IPS-15b (cell line): ENCODE measurements around the gene ASAP3.
A peak's percentile ranks its signal among the peaks of the same experiment; 100 is the strongest.

Experiments
- H3K27me3 ChIP-seq: one replicate; pipeline ENCODE4 v1.6.1; 2013; ENCODE audit warnings: low read length; ENCODE audit not compliant: control insufficient read depth, insufficient read depth
- H3K36me3 ChIP-seq: one replicate; pipeline ENCODE4 v1.6.1; 2013; ENCODE audit warnings: low read length; ENCODE audit not compliant: control insufficient read depth, insufficient read depth
- H3K4me1 ChIP-seq: one replicate; pipeline ENCODE4 v1.6.1; 2013; ENCODE audit warnings: mild to moderate bottlenecking, low read length; ENCODE audit not compliant: control insufficient read depth, insufficient read depth
- H3K4me3 ChIP-seq: one replicate; pipeline ENCODE4 v1.5.1; 2013; ENCODE audit warnings: low read depth, low read length
- H3K9ac ChIP-seq: one replicate; pipeline ENCODE4 v1.6.1; 2013; ENCODE audit warnings: low read depth, mild to moderate bottlenecking, low read length
- H3K9me3 ChIP-seq: one replicate; pipeline ENCODE4 v1.6.1; 2013; ENCODE audit warnings: mild to moderate bottlenecking, low read length; ENCODE audit not compliant: control insufficient read depth, insufficient read depth

ASAP3 gene

DNA sequence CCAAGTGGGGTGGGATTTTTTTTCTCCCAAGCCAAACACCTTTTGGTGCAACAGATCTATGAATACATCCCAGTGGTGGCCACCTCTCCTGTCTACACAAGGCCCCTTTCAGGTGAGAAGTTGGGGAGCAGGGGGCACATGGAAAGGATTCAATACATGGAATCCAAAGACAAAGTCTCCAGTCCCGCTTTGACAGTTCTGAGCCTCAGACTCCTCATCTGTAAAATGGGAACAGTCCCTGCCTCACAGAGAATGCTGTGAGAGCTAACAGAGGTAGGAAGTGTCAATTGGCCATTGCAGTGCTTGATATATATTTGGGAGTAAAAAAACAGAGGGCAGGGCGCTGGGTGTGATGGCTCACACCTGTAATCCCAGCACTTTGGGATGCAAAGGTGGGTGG, 87.6 kb downstream of the ASAP3 start:
- no peak overlapping the region for H3K9ac ChIP-seq
- peaks cover 94% of the 10 kb centered on the region for H3K27me3 ChIP-seq
- no peaks in the 10 kb centered on the region for H3K36me3 ChIP-seq
- no peak overlapping the region for H3K4me3 ChIP-seq
- peaks cover 8% of the 10 kb centered on the region for H3K4me1 ChIP-seq
- H3K9me3 ChIP-seq, result no peaks in the 10 kb centered on the region

DNA sequence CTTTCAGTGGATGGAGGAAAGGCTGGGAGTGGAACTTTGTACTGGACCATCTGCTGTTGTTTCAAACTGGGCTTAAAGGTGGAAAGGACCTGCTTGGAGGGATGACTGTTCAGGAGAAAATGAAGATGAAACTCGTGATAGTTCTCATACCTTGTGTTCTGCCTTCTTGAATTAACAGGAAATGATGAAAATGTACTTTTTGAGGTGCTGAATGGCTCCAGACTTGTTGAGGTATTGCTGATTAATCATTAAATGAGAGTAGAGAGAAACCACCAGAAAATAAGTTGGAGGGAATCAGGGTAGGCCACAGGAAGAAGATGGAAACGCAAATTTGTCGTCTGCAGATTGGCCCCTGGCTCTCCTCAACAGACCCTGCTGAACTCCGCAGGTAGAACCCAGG, 88.1 kb downstream of the ASAP3 start:
- Histone ChIP-seq H3K4me1 (peaks cover 8% of the 10 kb centered on the region), H3K4me3 (no peak overlapping the region), H3K9me3 (no peaks in the 10 kb centered on the region), H3K27me3 (peaks cover 92% of the 10 kb centered on the region), H3K9ac (no peak overlapping the region), H3K36me3 (no peaks in the 10 kb centered on the region)

DNA sequence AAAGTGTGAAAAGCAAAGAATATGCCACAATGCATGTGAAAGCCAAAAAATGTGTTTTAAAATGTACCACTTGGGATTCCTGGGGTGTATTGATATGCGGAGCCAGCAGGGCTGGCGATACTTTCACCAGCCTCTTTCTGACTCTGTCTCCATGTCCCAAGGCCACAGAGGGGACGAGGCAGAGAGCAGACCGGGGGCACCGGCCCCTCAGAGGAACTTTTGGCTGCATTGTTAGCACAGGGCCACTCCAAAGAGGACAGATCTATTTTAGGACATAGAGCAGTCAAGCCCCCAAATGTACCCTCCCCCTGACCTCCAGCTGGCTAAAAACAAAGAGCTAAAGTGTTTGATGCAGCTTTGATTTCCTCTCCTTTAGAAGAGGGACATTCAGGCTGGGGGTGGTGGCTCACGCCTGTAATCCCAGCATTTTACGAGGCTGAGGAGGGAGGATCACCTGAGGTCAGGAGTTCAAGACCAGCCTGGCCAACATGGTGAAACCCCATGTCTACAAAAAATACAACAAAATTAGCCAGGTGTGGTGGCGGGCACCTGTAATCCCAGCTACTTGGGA, 88.7 kb downstream of the ASAP3 start:
- Histone ChIP-seq H3K9me3 (no peaks in the 10 kb centered on the region), H3K9ac (no peak overlapping the region), H3K4me1 (peaks cover 8% of the 10 kb centered on the region), H3K36me3 (no peaks in the 10 kb centered on the region), H3K4me3 (no peak overlapping the region), H3K27me3 (peaks cover 92% of the 10 kb centered on the region)

DNA sequence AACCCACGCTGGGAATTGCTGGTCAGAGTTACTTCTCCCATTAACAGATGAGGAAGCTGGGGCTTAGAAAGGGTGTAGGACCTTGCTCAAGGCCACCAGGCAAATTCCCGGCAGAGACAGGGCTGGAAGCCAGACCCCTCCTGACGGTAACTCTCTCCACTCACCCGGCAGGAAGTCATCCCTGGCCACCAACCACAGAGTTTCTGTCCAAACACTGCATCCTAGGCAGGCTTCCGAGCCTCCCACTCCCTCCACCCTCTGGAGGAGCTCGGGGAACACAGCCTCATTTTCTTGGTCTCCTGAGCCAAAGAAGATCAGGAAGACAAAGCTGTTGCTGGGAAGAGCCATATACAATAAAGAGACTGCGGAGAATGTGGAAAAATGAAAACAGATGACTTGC, 89.3 kb downstream of the ASAP3 start:
- H3K9me3 ChIP-seq, result no peaks in the 10 kb centered on the region
- peaks cover 92% of the 10 kb centered on the region for H3K27me3 ChIP-seq
- H3K9ac ChIP-seq, result no peak overlapping the region
- H3K4me3 ChIP-seq, result peak overlapping the region; percentile 5
- H3K4me1 ChIP-seq, result peaks cover 8% of the 10 kb centered on the region
- no peaks in the 10 kb centered on the region for H3K36me3 ChIP-seq

DNA sequence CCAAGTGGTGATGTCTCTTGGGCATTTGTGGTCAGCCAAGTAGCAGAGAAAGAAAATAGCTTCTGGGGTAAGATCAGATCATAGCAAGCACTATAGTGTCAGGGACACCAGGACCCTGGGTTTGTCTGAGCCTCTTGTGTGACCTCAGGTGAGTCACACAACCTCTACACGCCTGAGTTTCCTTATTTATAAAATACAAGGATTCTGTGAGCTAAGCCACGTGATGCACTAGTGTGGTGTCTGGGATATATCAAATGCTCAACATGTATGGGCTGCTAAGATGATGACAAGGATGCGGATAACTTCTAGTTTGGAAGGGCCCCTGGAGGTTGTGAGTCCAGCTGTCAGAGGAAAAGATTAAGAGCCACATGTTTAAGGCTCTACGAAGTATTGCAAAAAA, 89.8 kb downstream of the ASAP3 start:
- peaks cover 91% of the 10 kb centered on the region for H3K27me3 ChIP-seq

DNA sequence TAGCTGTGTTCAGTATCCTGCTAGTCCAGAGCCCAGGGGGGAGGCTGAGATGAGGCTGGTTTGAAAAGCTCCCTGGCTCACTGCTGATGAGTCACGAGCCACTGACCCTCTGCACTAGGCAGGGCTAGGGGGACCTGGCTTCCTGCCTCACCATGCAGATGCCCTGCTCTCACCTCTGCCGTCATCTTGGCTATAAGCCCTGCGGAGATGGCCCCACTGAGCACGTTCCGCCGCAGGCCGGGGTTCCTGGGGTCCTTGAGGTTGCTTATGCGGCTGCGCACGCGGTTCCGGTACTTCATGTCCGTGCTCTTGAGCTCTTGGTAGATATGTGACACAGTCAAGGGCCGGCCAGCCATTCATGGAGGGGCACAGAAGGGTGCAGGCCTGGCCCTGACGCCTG, 90.3 kb downstream of the ASAP3 start:
- Histone ChIP-seq H3K27me3 (peaks cover 92% of the 10 kb centered on the region), H3K9me3 (no peaks in the 10 kb centered on the region), H3K36me3 (no peaks in the 10 kb centered on the region), H3K4me3 (no peak overlapping the region), H3K4me1 (peaks cover 8% of the 10 kb centered on the region), H3K9ac (no peak overlapping the region)

More for the DNA sequence above, 89.8 kb downstream of the ASAP3 start:
- Histone ChIP-seq H3K4me3 (no peak overlapping the region), H3K36me3 (no peaks in the 10 kb centered on the region), H3K4me1 (peaks cover 8% of the 10 kb centered on the region), H3K9me3 (no peaks in the 10 kb centered on the region), H3K9ac (no peak overlapping the region)

DNA sequence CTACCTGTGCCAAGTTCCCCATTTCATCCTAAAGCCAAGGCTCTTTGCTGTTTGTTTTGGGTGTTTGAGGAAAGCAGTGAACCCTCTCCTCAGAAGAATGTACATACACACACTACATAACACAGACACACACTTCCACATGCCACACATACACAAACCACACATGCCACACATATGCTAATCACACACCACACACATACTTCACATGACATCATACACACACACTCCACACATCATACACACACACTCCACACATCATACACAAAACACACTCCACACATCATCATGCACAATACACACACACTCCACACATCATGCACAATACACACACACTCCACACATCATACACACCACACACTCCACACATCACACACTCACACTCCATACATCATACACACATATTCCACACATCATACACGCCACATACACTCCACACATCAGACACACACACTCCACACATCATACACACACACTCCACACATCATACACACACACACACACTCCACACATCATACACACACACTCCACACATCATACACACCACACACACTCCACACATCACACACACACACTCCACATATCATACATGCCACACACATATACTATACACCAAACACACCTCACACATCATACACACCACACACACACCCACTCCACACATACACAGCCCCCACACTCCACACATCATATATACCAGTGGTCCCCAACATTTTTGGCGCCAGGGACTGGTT, 91.7 kb downstream of the ASAP3 start:
- H3K27me3 ChIP-seq, result peaks cover 90% of the 10 kb centered on the region
- peaks cover 8% of the 10 kb centered on the region for H3K4me1 ChIP-seq
- H3K9me3 ChIP-seq, result no peaks in the 10 kb centered on the region
- H3K4me3 ChIP-seq, result no peak overlapping the region
- no peak overlapping the region for H3K9ac ChIP-seq
- H3K36me3 ChIP-seq, result no peaks in the 10 kb centered on the region

DNA sequence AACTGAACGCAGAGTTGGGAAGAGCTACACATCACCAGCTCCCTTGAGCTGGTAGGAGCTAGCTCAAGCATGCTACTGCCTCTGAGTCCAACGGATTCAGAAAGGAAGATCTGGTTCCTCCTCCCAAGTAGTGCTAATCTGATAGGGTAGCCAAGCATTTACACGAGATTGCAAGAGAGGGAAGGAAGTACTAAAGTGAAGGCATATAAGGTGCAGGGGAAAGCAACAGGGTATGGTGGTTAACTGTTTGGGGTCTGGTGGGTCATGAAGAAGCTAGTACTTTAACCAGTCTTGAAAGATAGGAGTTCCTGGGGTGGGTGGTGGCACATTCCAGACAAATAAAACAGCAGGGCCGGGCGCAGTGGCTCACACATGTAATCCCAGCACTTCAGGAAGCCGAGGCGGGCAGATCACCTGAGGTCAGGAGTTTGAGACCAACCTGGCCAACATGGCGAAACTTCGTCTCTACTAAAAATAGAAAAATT, 94.1 kb downstream of the ASAP3 start:
- Histone ChIP-seq H3K9ac (no peak overlapping the region), H3K4me3 (no peak overlapping the region), H3K27me3 (peaks cover 88% of the 10 kb centered on the region), H3K4me1 (peaks cover 6% of the 10 kb centered on the region), H3K9me3 (no peaks in the 10 kb centered on the region), H3K36me3 (no peaks in the 10 kb centered on the region)

DNA sequence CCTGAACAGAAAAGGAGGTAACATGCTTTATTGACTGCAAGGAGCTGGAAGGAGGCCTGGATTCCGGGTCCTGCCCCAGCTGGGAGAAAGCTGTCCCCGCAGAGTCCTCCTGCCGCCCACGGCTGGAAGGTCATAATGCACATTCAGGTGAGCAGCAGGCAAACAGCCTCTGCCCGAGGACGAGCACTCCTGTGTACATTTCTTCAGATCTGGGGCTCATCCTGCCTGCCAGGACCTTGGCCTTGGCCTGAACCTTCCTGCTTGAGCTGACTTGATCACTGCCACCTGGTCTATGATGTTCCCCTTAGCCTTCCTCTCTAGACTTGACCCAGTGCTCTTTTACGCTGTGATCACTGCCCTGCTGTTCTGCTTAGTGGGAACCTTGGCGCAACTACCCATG, 96.5 kb downstream of the ASAP3 start:
- Histone ChIP-seq H3K27me3 (peaks cover 83% of the 10 kb centered on the region), H3K9ac (no peak overlapping the region), H3K4me3 (no peak overlapping the region)

DNA sequence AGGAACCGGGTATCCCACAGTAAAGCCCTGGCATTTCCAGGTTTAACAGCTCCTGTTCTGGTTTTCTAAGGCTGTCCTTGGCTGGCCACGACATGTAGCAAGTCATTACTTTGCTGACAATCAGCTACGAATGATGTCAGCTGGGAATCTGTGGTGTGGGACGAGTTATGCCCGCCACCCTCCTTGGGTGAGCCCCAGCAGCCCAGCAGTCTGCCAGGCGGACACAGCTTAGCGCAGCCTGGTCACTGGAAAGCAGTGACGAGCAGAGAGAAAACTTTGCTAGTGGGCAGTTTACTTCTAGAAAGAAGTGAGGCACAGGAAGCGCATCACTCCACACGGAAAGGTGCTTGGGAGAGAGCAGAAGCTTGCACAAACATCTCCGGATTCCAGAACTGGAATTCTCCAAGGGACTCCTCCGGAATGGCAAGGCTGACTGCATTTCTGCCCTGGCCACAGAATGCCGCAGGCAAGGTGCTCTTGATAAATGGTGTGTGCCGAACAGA, 98.8 kb downstream of the ASAP3 start:
- no peak overlapping the region for H3K4me3 ChIP-seq
- H3K36me3 ChIP-seq, result no peaks in the 10 kb centered on the region
- H3K9ac ChIP-seq, result no peak overlapping the region
- peaks cover 86% of the 10 kb centered on the region for H3K27me3 ChIP-seq
- H3K4me1 ChIP-seq, result no peaks in the 10 kb centered on the region
- H3K9me3 ChIP-seq, result no peaks in the 10 kb centered on the region

More for the DNA sequence above, 96.5 kb downstream of the ASAP3 start:
- Histone ChIP-seq H3K36me3 (no peaks in the 10 kb centered on the region), H3K9me3 (no peaks in the 10 kb centered on the region), H3K4me1 (no peaks in the 10 kb centered on the region)

DNA sequence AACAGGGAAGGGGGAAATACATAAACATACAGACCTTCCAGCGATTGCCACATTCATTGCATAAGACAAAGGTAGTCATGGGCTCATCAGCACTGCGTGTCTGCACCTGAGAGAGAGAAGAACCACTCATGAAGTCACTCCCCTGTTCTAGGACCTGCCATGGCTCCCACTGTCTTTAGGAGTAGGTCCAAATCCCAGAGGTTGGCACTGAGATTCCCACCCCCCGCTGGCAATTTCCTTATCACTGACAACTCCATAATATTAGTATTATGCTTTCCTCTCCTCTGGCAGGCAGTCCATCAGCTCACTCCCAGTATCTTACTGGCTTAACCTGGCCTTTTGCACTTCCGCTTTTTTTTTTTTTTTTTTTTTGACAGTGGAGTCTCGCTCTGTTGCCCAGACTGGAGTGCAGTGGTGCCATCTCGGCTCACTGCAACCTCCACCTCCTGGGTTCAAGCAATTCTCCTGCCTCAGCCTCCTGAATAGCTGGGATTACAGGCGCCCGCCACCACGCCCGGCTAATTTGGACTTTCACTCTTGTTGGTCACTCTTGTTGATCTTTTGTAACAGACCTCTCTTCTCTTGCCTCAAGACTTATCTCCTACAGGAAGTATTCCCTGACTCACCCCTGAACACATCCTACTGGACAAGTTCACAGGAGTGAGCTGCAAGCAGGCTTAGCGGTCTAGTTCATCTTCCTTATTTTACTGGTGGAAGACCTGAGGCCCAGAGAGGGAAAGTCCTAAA, 99.5 kb downstream of the ASAP3 start:
- no peaks in the 10 kb centered on the region for H3K4me1 ChIP-seq
- H3K4me3 ChIP-seq, result no peak overlapping the region
- no peaks in the 10 kb centered on the region for H3K36me3 ChIP-seq
- H3K9ac ChIP-seq, result no peak overlapping the region
- H3K9me3 ChIP-seq, result no peaks in the 10 kb centered on the region
- H3K27me3 ChIP-seq, result peaks cover 83% of the 10 kb centered on the region
